Natural killer cell treated with Interleukin-12 subunit alpha and Interleukin-12 subunit beta and Interleukin-15 and Interleukin-18, amount 100 ng/mL, for 72 hours (primary cell): ENCODE results near the gene PORCN. TPM values are rescaled to one million over a fixed set of nuclear protein-coding genes. Genes with fewer than 3 reads are reported as not detected.
A peak's percentile ranks its signal among the peaks of the same experiment; 100 is the strongest.

ENCODE experiments used
- ATAC-seq, 2 donors: fragments of 150-1000 bp; cut with Tn5 transposase in 1 of 2; sonication (Bioruptor Pico), chemical (Tn5 transposase) in 1 of 2; 2 replicates each; pipeline ENCODE4 v1.10.0; 2021
- DNase-seq: peaks from one replicate; pipeline ENCODE4 v3.0.0; 2022; ENCODE audit warnings: low spot score
- H3K27ac Mint-ChIP-seq, 2 donors: 1 replicate in 1 of 2; 2 replicates in 1 of 2; pipeline ENCODE4 v1.8.0; 2022; ENCODE audit warnings: mixed read lengths in 2 of 2, mild to moderate bottlenecking in 1 of 2, moderate library complexity in 1 of 2
- H3K27me3 Mint-ChIP-seq, 2 donors: 1 replicate in 1 of 2; 2 replicates in 1 of 2; pipeline ENCODE4 v1.8.0; 2022; ENCODE audit warnings: mixed read lengths in 2 of 2
- H3K36me3 Mint-ChIP-seq: one replicate; pipeline ENCODE4 v1.8.0; 2022; ENCODE audit warnings: mixed read lengths
- H3K4me1 Mint-ChIP-seq, 2 donors: 1 replicate in 1 of 2; 2 replicates in 1 of 2; pipeline ENCODE4 v1.8.0; 2022; ENCODE audit warnings: low read depth in 2 of 2, mixed read lengths in 2 of 2, mild to moderate bottlenecking in 1 of 2
- H3K4me3 Mint-ChIP-seq: one replicate; pipeline ENCODE4 v1.8.0; 2022; ENCODE audit warnings: mixed read lengths
- H3K9me3 Mint-ChIP-seq: 2 replicates; pipeline ENCODE4 v1.8.0; 2022; ENCODE audit warnings: mixed read lengths
- total RNA-seq, 2 donors: library from RNA; stranded (reverse); gene quantifications; one replicate each; pipeline ENCODE4 v1.2.3, GENCODE V29; 2022

PORCN gene
- total RNA-seq, 2 donors from 2014 or later: 25.9 to 31.0 TPM

- H3K9me3 Mint-ChIP-seq: no peaks in the 10 kb centered on the region
- ATAC-seq: no peak
Observed at GRCh38 chrX:48482526-48482925, 26.3 kb upstream of the PORCN start.

GRCh38 chrX:48487362-48487798 is 21.4 kb upstream of the PORCN start:
- DNase-seq: peak; percentile 71
- H3K4me3 Mint-ChIP-seq: peak overlapping the region; percentile 22
- peak overlapping the region; percentile 66 to 68 for H3K27ac Mint-ChIP-seq
- peaks cover 6 to 15% of the 10 kb centered on the region in 2 donors for H3K4me1 Mint-ChIP-seq
- no peaks in the 10 kb centered on the region for H3K36me3 Mint-ChIP-seq
- ATAC-seq: peak; percentile 87 to 89
- H3K27me3 Mint-ChIP-seq: no peaks in the 10 kb centered on the region
- no peaks in the 10 kb centered on the region for H3K9me3 Mint-ChIP-seq

More at GRCh38 chrX:48482526-48482925, 26.3 kb upstream of the PORCN start:
- peaks cover 12 to 25% of the 10 kb centered on the region in 2 donors for H3K4me1 Mint-ChIP-seq
- H3K27ac Mint-ChIP-seq: no peak overlapping the region
- no peak overlapping the region for H3K4me3 Mint-ChIP-seq
- DNase-seq: no peak
- H3K27me3 Mint-ChIP-seq: peaks cover 0 to 3% of the 10 kb centered on the region in 2 donors
- H3K36me3 Mint-ChIP-seq: no peaks in the 10 kb centered on the region

GRCh38 chrX:48488034-48488433 is 20.8 kb upstream of the PORCN start:
- DNase-seq: no peak
- peak; percentile 5 for ATAC-seq
- peak overlapping the region in 1 of 2 donors; percentile 68 for H3K27ac Mint-ChIP-seq
- no peaks in the 10 kb centered on the region for H3K9me3 Mint-ChIP-seq
- no peaks in the 10 kb centered on the region for H3K36me3 Mint-ChIP-seq
- H3K4me1 Mint-ChIP-seq: peaks cover 6 to 15% of the 10 kb centered on the region in 2 donors
- H3K27me3 Mint-ChIP-seq: no peaks in the 10 kb centered on the region
- no peak overlapping the region for H3K4me3 Mint-ChIP-seq

DNA sequence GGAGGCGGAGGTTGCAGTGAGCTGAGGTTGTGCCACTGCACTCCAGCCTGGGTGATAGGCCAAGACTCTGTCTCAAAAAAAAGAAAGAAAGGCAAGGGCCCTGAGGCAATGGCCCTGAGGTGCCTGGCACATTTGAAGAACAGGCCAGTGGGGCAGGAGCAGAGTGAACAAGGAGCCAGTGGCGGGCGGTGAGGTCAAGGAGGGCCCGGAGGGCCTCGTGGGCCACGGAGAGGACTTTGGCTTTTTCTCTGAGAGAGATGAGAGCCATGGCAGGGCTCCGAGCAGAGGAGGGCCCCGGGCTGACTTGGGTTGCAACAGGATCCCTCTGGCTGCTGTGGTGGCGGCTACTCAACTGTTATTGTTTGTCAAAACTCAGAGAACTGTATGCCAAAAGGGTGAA is 19.5 kb upstream of the PORCN start:
- Mint-ChIP-seq H3K4me1 (peaks cover 6 to 15% of the 10 kb centered on the region in 2 donors), H3K9me3 (no peaks in the 10 kb centered on the region), H3K27ac (no peak overlapping the region), H3K4me3 (no peak overlapping the region), H3K27me3 (no peaks in the 10 kb centered on the region), H3K36me3 (no peaks in the 10 kb centered on the region)
- ATAC-seq (no peak), DNase-seq (no peak)

DNA sequence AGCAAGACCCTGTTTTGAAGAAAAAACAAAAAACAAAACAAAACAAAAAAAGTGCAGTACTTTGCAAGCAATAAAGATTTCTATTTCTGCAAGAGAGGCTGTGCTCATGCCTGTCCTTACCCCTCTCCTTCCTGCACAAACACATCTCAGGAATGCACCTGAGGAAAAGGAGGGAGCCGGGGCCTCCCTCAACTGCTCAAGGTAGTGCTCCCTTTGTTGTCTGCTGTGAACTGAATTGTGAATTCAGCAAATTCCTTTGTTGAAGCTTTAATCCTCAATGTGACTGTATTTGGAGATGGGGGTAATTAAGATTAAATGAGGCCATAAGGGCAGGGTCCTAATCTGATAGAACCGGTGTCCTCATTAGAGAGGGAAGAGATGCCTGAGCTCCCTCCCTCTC is 18.9 kb upstream of the PORCN start:
- H3K27me3 Mint-ChIP-seq: no peaks in the 10 kb centered on the region
- no peaks in the 10 kb centered on the region for H3K9me3 Mint-ChIP-seq
- DNase-seq: no peak
- H3K4me3 Mint-ChIP-seq: no peak overlapping the region
- H3K4me1 Mint-ChIP-seq: peaks cover 6 to 15% of the 10 kb centered on the region in 2 donors
- no peaks in the 10 kb centered on the region for H3K36me3 Mint-ChIP-seq
- no peak overlapping the region for H3K27ac Mint-ChIP-seq
- ATAC-seq: no peak

DNA sequence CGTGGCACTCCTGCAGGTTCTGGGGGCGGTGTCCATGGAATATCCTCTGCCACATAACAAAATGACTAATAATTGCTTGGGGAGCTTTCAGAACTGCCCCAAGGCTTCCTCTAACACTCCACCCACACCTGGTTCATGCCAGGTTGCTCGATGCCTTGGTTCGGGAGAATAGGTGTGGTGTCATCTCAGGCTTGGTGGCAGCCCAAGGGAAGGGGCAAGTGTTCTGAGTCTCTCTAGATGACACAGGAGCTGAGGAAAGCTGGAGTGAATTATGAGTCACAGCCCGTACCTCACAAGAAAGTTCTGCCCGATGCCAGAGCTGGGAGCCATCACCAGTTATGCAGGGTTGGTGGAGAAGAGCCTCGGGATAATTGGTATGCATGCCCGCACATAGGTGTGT is 18.1 kb upstream of the PORCN start:
- no peak overlapping the region for H3K27ac Mint-ChIP-seq
- no peak overlapping the region for H3K4me3 Mint-ChIP-seq
- H3K9me3 Mint-ChIP-seq: no peaks in the 10 kb centered on the region
- no peaks in the 10 kb centered on the region for H3K27me3 Mint-ChIP-seq
- H3K36me3 Mint-ChIP-seq: no peaks in the 10 kb centered on the region
- H3K4me1 Mint-ChIP-seq: peaks cover 6 to 15% of the 10 kb centered on the region in 2 donors
- no peak for DNase-seq
- no peak for ATAC-seq

DNA sequence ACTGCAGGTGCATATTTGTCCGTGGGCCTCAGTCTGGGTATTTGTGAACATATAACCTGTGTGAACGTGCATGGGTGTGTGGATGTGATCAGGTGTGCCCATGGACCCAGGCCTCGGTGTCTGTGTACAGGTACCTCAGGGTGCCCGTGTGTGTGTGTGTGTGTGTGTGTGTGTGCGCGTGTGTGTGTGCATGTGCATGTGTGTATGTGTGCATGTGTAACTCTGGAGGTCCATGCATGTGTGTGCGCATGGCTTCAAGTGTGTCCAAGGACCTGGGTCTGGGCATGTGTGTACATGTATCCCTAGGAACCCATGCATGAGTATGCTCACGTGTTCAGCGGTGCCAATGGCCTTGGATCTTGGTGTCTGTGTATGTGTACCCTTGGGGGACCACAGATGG is 17.0 kb upstream of the PORCN start:
- Mint-ChIP-seq H3K9me3 (no peaks in the 10 kb centered on the region), H3K27me3 (peaks cover 0 to 2% of the 10 kb centered on the region in 2 donors), H3K36me3 (no peaks in the 10 kb centered on the region), H3K27ac (no peak overlapping the region), H3K4me1 (peaks cover 6 to 15% of the 10 kb centered on the region in 2 donors), H3K4me3 (no peak overlapping the region)
- DNase-seq (no peak), ATAC-seq (no peak)

DNA sequence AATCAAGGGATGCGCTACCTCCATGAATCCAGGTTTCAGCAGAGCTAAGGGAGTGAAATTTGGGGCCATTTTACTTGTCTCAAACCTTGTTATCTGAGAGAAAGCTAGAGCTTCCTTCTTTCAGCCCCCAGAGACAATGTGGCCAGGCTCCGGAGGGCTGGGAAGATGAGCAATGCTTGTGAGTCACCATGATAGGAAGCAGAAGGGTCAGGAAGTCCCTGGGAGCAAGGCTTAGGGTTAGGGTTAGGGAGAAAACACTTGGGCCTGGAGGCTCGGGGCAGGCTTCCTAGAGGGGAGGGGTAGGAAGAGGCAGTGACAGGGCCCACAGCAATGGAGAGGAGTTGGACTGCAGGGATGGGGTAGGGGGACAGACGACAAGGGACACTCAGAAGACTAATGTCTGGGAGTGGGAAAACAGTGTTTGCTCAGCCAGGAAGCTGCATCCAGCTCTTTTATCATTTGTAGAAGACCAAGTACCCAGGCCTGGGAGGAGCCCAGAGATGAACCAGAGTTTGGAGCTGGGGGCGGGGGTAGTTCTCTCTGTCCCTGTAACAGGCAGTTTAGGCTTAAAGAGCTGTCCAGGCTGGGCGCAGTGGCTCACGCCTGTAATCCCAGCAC is 16.4 kb upstream of the PORCN start:
- ATAC-seq (no peak), DNase-seq (no peak)

DNA sequence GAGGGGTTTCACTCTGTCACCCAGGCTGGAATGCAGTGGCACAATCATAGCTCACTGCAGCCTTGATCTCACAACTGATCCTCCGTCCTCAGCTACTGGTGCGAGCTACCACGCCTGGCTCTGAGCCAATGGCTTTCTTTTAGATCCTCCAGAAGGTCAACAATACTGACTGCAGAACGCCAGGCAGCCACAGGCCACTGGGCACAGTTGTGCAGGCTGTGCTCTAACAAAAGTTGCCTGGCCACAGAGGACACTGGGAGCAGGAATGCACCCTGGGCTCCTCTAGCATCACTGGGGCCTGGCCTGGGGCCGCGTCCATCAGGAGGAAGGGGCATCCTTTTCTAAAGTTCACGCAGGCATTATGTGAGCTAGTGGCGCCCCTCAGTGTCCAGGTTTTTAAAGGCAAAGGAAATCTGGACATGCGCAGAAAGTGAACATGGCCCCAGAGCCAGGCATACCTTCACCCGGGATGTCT is 14.9 kb upstream of the PORCN start:
- no peak overlapping the region for H3K4me3 Mint-ChIP-seq
- no peak for DNase-seq
- H3K36me3 Mint-ChIP-seq: no peaks in the 10 kb centered on the region
- H3K27me3 Mint-ChIP-seq: peaks cover 0 to 9% of the 10 kb centered on the region in 2 donors
- peaks cover 0 to 4% of the 10 kb centered on the region in 2 donors for H3K4me1 Mint-ChIP-seq
- H3K27ac Mint-ChIP-seq: no peak overlapping the region
- no peaks in the 10 kb centered on the region for H3K9me3 Mint-ChIP-seq
- no peak for ATAC-seq

More for the DNA sequence above, 16.4 kb upstream of the PORCN start:
- H3K27me3 Mint-ChIP-seq: peaks cover 0 to 2% of the 10 kb centered on the region in 2 donors
- H3K4me1 Mint-ChIP-seq: peaks cover 2 to 10% of the 10 kb centered on the region in 2 donors
- H3K27ac Mint-ChIP-seq: no peak overlapping the region
- H3K9me3 Mint-ChIP-seq: no peaks in the 10 kb centered on the region
- H3K4me3 Mint-ChIP-seq: no peak overlapping the region
- H3K36me3 Mint-ChIP-seq: no peaks in the 10 kb centered on the region

DNA sequence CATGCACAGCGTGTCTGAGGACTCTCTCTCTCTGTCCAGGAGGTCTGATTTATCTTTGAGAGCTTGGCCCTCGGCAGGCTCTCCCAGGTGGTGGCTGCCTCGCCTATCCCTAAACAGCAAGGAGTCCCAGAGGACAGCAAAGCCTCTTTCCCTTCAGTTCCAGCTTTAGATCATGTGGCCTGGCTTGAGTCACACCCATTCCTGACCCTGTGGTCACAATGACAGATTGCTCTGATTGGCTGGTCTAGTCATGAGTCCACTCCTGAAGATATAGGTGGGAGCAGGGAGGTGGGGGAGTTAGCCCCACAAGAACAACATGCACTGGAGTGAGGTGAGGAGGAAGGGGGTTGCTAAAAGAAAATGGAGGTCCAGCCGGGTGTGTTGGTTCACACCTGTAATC is 12.1 kb upstream of the PORCN start:
- peaks cover 0 to 4% of the 10 kb centered on the region in 2 donors for H3K4me1 Mint-ChIP-seq
- no peak overlapping the region for H3K27ac Mint-ChIP-seq

GRCh38 chrX:48497871-48498270 is 10.9 kb upstream of the PORCN start:
- Mint-ChIP-seq H3K9me3 (no peaks in the 10 kb centered on the region), H3K27ac (no peak overlapping the region), H3K36me3 (no peaks in the 10 kb centered on the region), H3K27me3 (peaks cover 0 to 11% of the 10 kb centered on the region in 2 donors), H3K4me3 (no peak overlapping the region), H3K4me1 (peaks cover 0 to 4% of the 10 kb centered on the region in 2 donors)
- ATAC-seq (no peak), DNase-seq (no peak)

More for the DNA sequence above, 12.1 kb upstream of the PORCN start:
- Mint-ChIP-seq H3K9me3 (no peaks in the 10 kb centered on the region), H3K36me3 (no peaks in the 10 kb centered on the region), H3K27me3 (peaks cover 0 to 11% of the 10 kb centered on the region in 2 donors), H3K4me3 (no peak overlapping the region)
- ATAC-seq: no peak
- no peak for DNase-seq

DNA sequence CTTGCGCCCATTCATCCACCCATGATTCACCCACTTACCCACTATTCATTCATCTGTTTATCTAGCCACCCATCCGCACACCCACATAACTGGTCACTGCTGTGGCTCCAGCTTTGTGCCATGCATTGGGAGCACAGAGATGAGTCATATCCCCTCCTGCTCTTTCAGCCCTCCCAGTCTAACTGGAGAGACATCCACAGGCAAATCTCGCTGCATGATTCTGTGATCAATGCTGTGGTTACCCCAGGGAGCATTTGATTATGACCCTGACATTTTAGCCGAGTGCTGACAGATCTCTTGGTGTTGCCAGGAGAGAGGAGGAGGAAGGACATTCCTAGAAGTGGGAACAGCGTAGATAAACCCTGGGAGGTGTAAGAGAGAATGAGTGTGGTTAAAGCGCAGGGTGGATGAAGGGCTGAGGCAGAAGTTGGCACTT is 10.4 kb upstream of the PORCN start:
- H3K4me3 Mint-ChIP-seq: no peak overlapping the region
- no peaks in the 10 kb centered on the region for H3K9me3 Mint-ChIP-seq
- DNase-seq (no peak), ATAC-seq (no peak)
- no peak overlapping the region for H3K27ac Mint-ChIP-seq
- H3K27me3 Mint-ChIP-seq: peaks cover 0 to 11% of the 10 kb centered on the region in 2 donors
- H3K4me1 Mint-ChIP-seq: peaks cover 0 to 4% of the 10 kb centered on the region in 2 donors
- no peaks in the 10 kb centered on the region for H3K36me3 Mint-ChIP-seq

DNA sequence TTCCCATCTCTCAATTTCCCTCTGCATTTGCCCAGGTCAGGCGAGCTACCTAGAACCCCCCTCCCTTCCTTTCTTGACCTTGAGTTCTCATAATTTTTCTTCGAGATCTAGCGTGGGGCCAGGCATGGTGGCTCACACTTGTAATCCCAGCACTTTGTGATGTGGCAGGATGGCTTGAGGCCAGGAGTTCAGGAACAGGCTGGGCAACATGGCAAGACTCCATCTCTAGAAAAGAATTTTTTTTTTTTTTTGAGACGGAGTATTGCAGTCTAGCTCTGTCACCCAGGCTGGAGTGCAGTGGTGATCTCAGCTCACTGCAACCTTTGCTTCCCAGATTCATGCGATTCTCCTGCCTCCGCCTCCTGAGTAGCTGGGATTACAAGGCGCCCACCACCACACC is 4.5 kb upstream of the PORCN start:
- Mint-ChIP-seq H3K36me3 (no peaks in the 10 kb centered on the region), H3K4me3 (no peak overlapping the region), H3K27me3 (peaks cover 0 to 2% of the 10 kb centered on the region in 2 donors), H3K27ac (no peak overlapping the region), H3K4me1 (peaks cover 0 to 3% of the 10 kb centered on the region in 2 donors), H3K9me3 (no peaks in the 10 kb centered on the region)
- no peak for ATAC-seq
- no peak for DNase-seq

GRCh38 chrX:48505481-48505880 is 3.3 kb upstream of the PORCN start:
- H3K4me1 Mint-ChIP-seq: peaks cover 9 to 11% of the 10 kb centered on the region in 2 donors
- no peak for ATAC-seq
- no peak for DNase-seq
- no peak overlapping the region for H3K4me3 Mint-ChIP-seq
- H3K27ac Mint-ChIP-seq: no peak overlapping the region
- no peaks in the 10 kb centered on the region for H3K27me3 Mint-ChIP-seq
- no peaks in the 10 kb centered on the region for H3K36me3 Mint-ChIP-seq
- H3K9me3 Mint-ChIP-seq: no peaks in the 10 kb centered on the region
